ENCODE measurements around the gene ARHGEF4.

GRCh38 chr2:130915595-130916437 is 79.1 kb downstream of the ARHGEF4 start:
- TF ChIP-seq CTCF (IDR thresholded peaks at IDR 0.05; ENCODE audit: extremely low read depth in 1 of 2, insufficient read depth in 1 of 2, low read depth in 1 of 2, low read length in 2 of 2) (no peak), POLR2A (IDR thresholded peaks at IDR 0.05; ENCODE audit: low read depth, low read length) (no peak), EZH2 (IDR thresholded peaks at IDR 0.05; ENCODE audit: borderline replicate concordance, low read depth, low read length, severe bottlenecking) (no peak), POLR2AphosphoS5 (IDR thresholded peaks at IDR 0.05; ENCODE audit: insufficient read depth, low read depth, low read length) (no peak), MAX (IDR thresholded peaks at IDR 0.05; ENCODE audit: insufficient read depth, insufficient read length) (no peak), JUN (IDR thresholded peaks at IDR 0.05; ENCODE audit: borderline replicate concordance, insufficient read depth, insufficient read length, low read depth) (no peak), MYC (IDR thresholded peaks at IDR 0.05; ENCODE audit: low read depth, low read length) (no peak), GATA2 (IDR thresholded peaks at IDR 0.05; ENCODE audit: insufficient read depth, insufficient read length, low read depth, low read length) (no peak), FOS (IDR thresholded peaks at IDR 0.05; ENCODE audit: borderline replicate concordance, insufficient read depth, low read length) (no peak)

All from endothelial cell of umbilical vein (primary cell).